ENCODE data around the gene COA8. TPM values are rescaled to one million over a fixed set of nuclear protein-coding genes. Genes with fewer than 3 reads are reported as not detected.
"Not testable (repeated sequence)": the region's sequence is repeated elsewhere in the genome, so short reads cannot be mapped to it uniquely, and the experiment has no call there.

COA8 gene
- total and polyA plus RNA-seq, 2 of the 8 experiments (the other 6 are each of a cell fraction or from before 2014, with no cell fraction given) = 7.1 to 35.5 TPM

DNA sequence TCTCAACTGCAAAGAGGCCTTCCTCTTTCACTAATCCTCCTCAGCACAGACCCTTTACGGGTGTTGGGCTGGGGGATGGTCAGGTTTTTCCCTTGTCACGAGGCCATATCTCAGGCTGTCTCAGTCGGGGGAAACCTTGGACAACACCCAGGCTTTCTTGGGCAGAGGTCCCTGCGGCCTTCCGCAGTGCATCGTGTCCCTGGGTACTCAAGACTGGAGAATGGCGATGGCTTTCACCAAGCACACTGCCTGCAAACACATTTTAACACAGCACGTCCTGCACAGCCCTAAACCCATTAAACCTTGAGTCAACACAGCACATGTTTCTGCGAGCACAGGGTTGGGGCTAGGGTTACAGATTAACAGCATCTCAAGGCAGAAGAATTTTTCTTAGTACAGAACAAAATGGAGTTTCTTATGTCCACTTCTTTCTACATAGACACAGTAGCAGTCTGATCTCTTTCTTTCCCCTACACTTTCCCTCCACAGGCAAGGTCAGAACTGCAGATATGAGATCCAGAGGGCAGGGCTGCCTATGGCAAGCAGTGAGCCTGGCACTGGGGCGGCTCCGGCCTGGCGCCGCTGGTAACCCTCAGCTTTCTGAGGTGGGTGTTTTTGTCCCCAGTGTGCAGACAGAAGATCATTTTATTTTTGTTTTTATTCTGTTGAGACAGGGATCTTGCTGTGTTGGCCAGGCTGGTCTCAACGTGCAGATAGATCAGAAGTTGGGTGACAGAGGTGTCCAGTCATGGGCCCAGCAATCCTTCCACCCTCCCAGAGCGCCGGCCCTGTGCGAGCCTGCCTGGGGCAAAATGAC lies 37.1 kb upstream of the COA8 start:
- H4K91ac ChIP-seq (replicated peaks; ENCODE audit: insufficient read length, low read length); H3K4me3 ChIP-seq (ENCODE audit: extremely low read depth in 1 of 4, insufficient read depth in 2 of 4, low read depth in 3 of 4, low read length in 4 of 4): not testable (repeated sequence)
- 86% methylated on average over 17 of the region's 17 CpGs; no CpG with 5 or more reads in 1 of the 2 experiments for WGBS, 2 experiments (ENCODE audit: extremely low coverage in 1 of 2, insufficient coverage in 1 of 2, insufficient read length in 1 of 2, insufficient replicate concordance in 2 of 2, low coverage in 1 of 2, low lambda C conversion rate in 2 of 2, missing lambda C conversion rate in 1 of 2)

More for the DNA sequence above, 37.1 kb upstream of the COA8 start:
- not testable (repeated sequence) for H3K36me3 ChIP-seq (ENCODE audit: control insufficient read depth in 2 of 4, insufficient read depth in 4 of 4, low read length in 3 of 4); H3K27ac ChIP-seq (ENCODE audit: low read depth, low read length); H3K9ac ChIP-seq (replicated peaks in 1 of 4; ENCODE audit: extremely low read depth in 1 of 4, low read depth in 3 of 4, low read length in 3 of 4); FAIRE-seq; H3K18ac ChIP-seq (ENCODE audit: extremely low read depth, low read length); DNase-seq (ENCODE audit: low read depth in 1 of 2, low spot score in 2 of 2); H3K56ac ChIP-seq (replicated peaks; ENCODE audit: insufficient read length, low read depth, low read length); H2BK15ac ChIP-seq (ENCODE audit: low read length); H2BK5ac ChIP-seq (ENCODE audit: low read depth, low read length); H2AFZ ChIP-seq (ENCODE audit: low read length); H3K14ac ChIP-seq (ENCODE audit: insufficient read length); H3K23ac ChIP-seq (ENCODE audit: insufficient read length); H4K5ac ChIP-seq (ENCODE audit: insufficient read length, low read depth, low read length); H2BK12ac ChIP-seq (ENCODE audit: low read depth, low read length); H2AK5ac ChIP-seq (ENCODE audit: low read depth, low read length); H3K9me3 ChIP-seq (ENCODE audit: insufficient read depth in 2 of 2, low read depth in 1 of 2, low read length in 1 of 2); H2BK20ac ChIP-seq (ENCODE audit: low read length); H2BK120ac ChIP-seq (replicated peaks; ENCODE audit: low read depth, low read length); H4K8ac ChIP-seq (ENCODE audit: extremely low read depth, insufficient read depth, low read length); H3K4me2 ChIP-seq (ENCODE audit: insufficient read depth in 1 of 2, low read depth in 2 of 2, low read length in 2 of 2); H3K4ac ChIP-seq (replicated peaks; ENCODE audit: insufficient read length, low read depth, low read length)
- peaks cover 3 to 23% (median 13%) of the 10 kb centered on the region in 4 experiments for H3K27me3 ChIP-seq (replicated peaks in 1 of 4; ENCODE audit: control insufficient read depth in 3 of 4, extremely low read depth in 1 of 4, insufficient read depth in 3 of 4, low read length in 3 of 4)
- H3K79me1 ChIP-seq (ENCODE audit: low read depth, low read length) = peaks cover 11% of the 10 kb centered on the region
- CTCF ChIA-PET (ENCODE audit: partially characterized antibody) = interaction anchor here (12.5 kb wide), 1 partner anchor 21 kb away, joined by 230 read pairs; no protein-coding TSS in a partner anchor
- POLR2A ChIA-PET (ENCODE audit: partially characterized antibody) = interaction anchor here (9.6 to 29.8 kb wide), 2 partner anchors 7 to 15 kb away, joined by 140 to 844 read pairs; partner anchors contain the start of gene CKB
- peaks cover 2 to 16% of the 10 kb centered on the region in 2 experiments for H4K20me1 ChIP-seq (replicated peaks in 1 of 2; ENCODE audit: control insufficient read depth in 1 of 2, insufficient read depth in 2 of 2, low read length in 2 of 2)
- H3K4me1 ChIP-seq (replicated peaks in 1 of 4; ENCODE audit: control insufficient read depth in 3 of 4, insufficient read depth in 4 of 4, low read length in 3 of 4) = peaks cover 0 to 16% (median 15%) of the 10 kb centered on the region in 4 experiments; a peak in 6 of 7 replicates
- peaks cover 20% of the 10 kb centered on the region; the same call in 1 of the 2 replicates for H3K23me2 ChIP-seq (ENCODE audit: low read depth, low read length)
- peaks cover 5 to 17% of the 10 kb centered on the region in 2 experiments; a peak in 3 of 4 replicates for H3K79me2 ChIP-seq (ENCODE audit: control insufficient read depth in 1 of 2, insufficient read depth in 2 of 2, low read length in 2 of 2)

Data from H1 (cell line).